ENCODE measurements around the gene PODNL1. TPM values are rescaled to one million over a fixed set of nuclear protein-coding genes. Genes with fewer than 3 reads are reported as not detected.

Gene PODNL1
- total RNA-seq, 1 donor from 2014 or later, result 3.5 TPM

- no peak for DNase-seq (ENCODE audit: low spot score)
- intact Hi-C loops (cut with DNase I), result loop anchor here (5.0 kb wide), 1 partner anchor 46 kb away; the partner anchor contains the start of gene DCAF15
These were observed 31.7 kb downstream of the PODNL1 start for GRCh38 chr19:13906521-13906904.

- DNase-seq (ENCODE audit: low spot score), result peak; percentile 99
- intact Hi-C loops (cut with DNase I), result loop anchor here (5.0 kb wide), 1 partner anchor 46 kb away; the partner anchor contains the start of gene DCAF15
These were observed 32.3 kb downstream of the PODNL1 start, which contains the start of the genes BRME1 and CC2D1A for GRCh38 chr19:13905634-13906520. Gene BRME1 (minus strand): TSS chr19:13906117. CDS start chr19:13904892, 1,225 bp downstream. Gene CC2D1A (plus strand): TSS chr19:13906201. CDS start chr19:13906442, 241 bp downstream.

GRCh38 chr19:13902993-13903555 lies 35.1 kb downstream of the PODNL1 start:
- intact Hi-C loops (cut with DNase I), result no loop called here
- no peak for DNase-seq (ENCODE audit: low spot score)

GRCh38 chr19:13899912-13900584 lies 38.2 kb downstream of the PODNL1 start:
- no peak for DNase-seq (ENCODE audit: low spot score)
- intact Hi-C loops (cut with DNase I), result no loop called here

GRCh38 chr19:13899393-13899792 lies 38.8 kb downstream of the PODNL1 start:
- intact Hi-C loops (cut with DNase I), result no loop called here
- no peak for DNase-seq (ENCODE audit: low spot score)

- intact Hi-C loops (cut with DNase I), result no loop called here
These were observed 42.0 kb downstream of the PODNL1 start for GRCh38 chr19:13896227-13896626.

GRCh38 chr19:13894552-13894951 lies 43.7 kb downstream of the PODNL1 start:
- intact Hi-C loops (cut with DNase I), result no loop called here
- no peak for DNase-seq (ENCODE audit: low spot score)

More at GRCh38 chr19:13896227-13896626, 42.0 kb downstream of the PODNL1 start:
- no peak for DNase-seq (ENCODE audit: low spot score)

GRCh38 chr19:13892870-13893269 lies 45.3 kb downstream of the PODNL1 start:
- no peak for DNase-seq (ENCODE audit: low spot score)
- intact Hi-C loops (cut with DNase I), result no loop called here

GRCh38 chr19:13890136-13890535 lies 48.1 kb downstream of the PODNL1 start:
- intact Hi-C loops (cut with DNase I), result no loop called here
- no peak for DNase-seq (ENCODE audit: low spot score)

- intact Hi-C loops (cut with DNase I), result loop anchor here (10.0 kb wide), 1 partner anchor 157 kb away; no protein-coding TSS in a partner anchor
- no peak for DNase-seq (ENCODE audit: low spot score)
These were observed 49.9 kb downstream of the PODNL1 start for GRCh38 chr19:13888281-13888680.

GRCh38 chr19:13887517-13887916 lies 50.7 kb downstream of the PODNL1 start:
- intact Hi-C loops (cut with DNase I), result loop anchor here (10.0 kb wide), 1 partner anchor 157 kb away; no protein-coding TSS in a partner anchor
- DNase-seq (ENCODE audit: low spot score), result no peak

- intact Hi-C loops (cut with DNase I), result loop anchor here (10.0 kb wide), 1 partner anchor 158 kb away; no protein-coding TSS in a partner anchor
These were observed 51.2 kb downstream of the PODNL1 start for GRCh38 chr19:13887018-13887436.

GRCh38 chr19:13885826-13886365 lies 52.3 kb downstream of the PODNL1 start:
- intact Hi-C loops (cut with DNase I), result loop anchor here (10.0 kb wide), 1 partner anchor 159 kb away; no protein-coding TSS in a partner anchor
- no peak for DNase-seq (ENCODE audit: low spot score)

More at GRCh38 chr19:13887018-13887436, 51.2 kb downstream of the PODNL1 start:
- no peak for DNase-seq (ENCODE audit: low spot score)

GRCh38 chr19:13884726-13885591 lies 53.3 kb downstream of the PODNL1 start:
- DNase-seq (ENCODE audit: low spot score), result no peak

GRCh38 chr19:13883516-13884064 lies 54.6 kb downstream of the PODNL1 start:
- no peak for DNase-seq (ENCODE audit: low spot score)
- intact Hi-C loops (cut with DNase I), result loop anchor here (5.0 to 10.0 kb wide), 2 partner anchors 161 to 464 kb away; no protein-coding TSS in a partner anchor

More at GRCh38 chr19:13884726-13885591, 53.3 kb downstream of the PODNL1 start:
- intact Hi-C loops (cut with DNase I), result loop anchor here (5.0 to 10.0 kb wide), 2 partner anchors 160 to 462 kb away; no protein-coding TSS in a partner anchor

GRCh38 chr19:13882836-13883235 lies 55.4 kb downstream of the PODNL1 start:
- intact Hi-C loops (cut with DNase I), result loop anchor here (5.0 to 10.0 kb wide), 2 partner anchors 162 to 464 kb away; no protein-coding TSS in a partner anchor
- DNase-seq (ENCODE audit: low spot score), result no peak

- intact Hi-C loops (cut with DNase I), result loop anchor here (5.0 to 10.0 kb wide), 2 partner anchors 162 to 465 kb away; no protein-coding TSS in a partner anchor
- no peak for DNase-seq (ENCODE audit: low spot score)
These were observed 55.8 kb downstream of the PODNL1 start for GRCh38 chr19:13882419-13882795.

Measured in cardiac septum (tissue), 1 donor.